Right lobe of liver (tissue), 6 donors: ENCODE data around the gene CHL1. TPM values are rescaled to one million over a fixed set of nuclear protein-coding genes. Genes with fewer than 3 reads are reported as not detected.

ENCODE experiments used
- ATAC-seq, 4 donors: fragments of 200-7000 bp; cut with Tn5 transposase; one replicate each; pipeline ENCODE4 v1.9.1; 2020; ENCODE audit warnings: mild to moderate bottlenecking in 4 of 4, moderate library complexity in 4 of 4
- DNase-seq, 3 donors: peaks; one replicate each; pipeline ENCODE4 v3.0.0-alpha.2; 2020
- H3K27ac ChIP-seq, 3 donors: fragments of 200-600 bp; one replicate each; pipeline ENCODE4 v1.8.0; 2022
- H3K27me3 ChIP-seq, 2 donors: fragments of 200-600 bp; one replicate each; pipeline ENCODE4 v1.8.0; 2022
- H3K36me3 ChIP-seq, 4 donors: fragments of 200-600 bp; sonication (generic) in 1 of 4; one replicate each; pipeline versions ENCODE4 v1.5.1 to v1.8.0; 2017 to 2022; ENCODE audit warnings: control low read depth in 1 of 4
- H3K4me1 ChIP-seq, 4 donors: fragments of 200-600 bp; sonication (generic) in 1 of 4; one replicate each; pipeline versions ENCODE4 v1.5.1 to v1.8.0; 2017 to 2022; ENCODE audit warnings: control low read depth in 1 of 4
- H3K4me3 ChIP-seq, 3 donors: fragments of 200-600 bp; one replicate each; pipeline ENCODE4 v1.8.0; 2022
- H3K9me3 ChIP-seq, 4 donors: fragments of 200-600 bp; sonication (generic) in 1 of 4; one replicate each; pipeline versions ENCODE4 v1.5.1 to v1.8.0; 2017 to 2022; ENCODE audit warnings: control low read depth in 1 of 4
- POLR2A ChIP-seq: fragments of 450-650 bp; IDR thresholded peaks from one replicate; pipeline ENCODE4 v1.6.1; 2017; ENCODE audit warnings: antibody characterized with exemption, mild to moderate bottlenecking
- WGBS: methylation state at CpG from one replicate; pipeline ENCODE4 v1.1.6; 2018; ENCODE audit warnings: low coverage, low lambda C conversion rate; ENCODE audit not compliant: insufficient coverage; ENCODE audit errors: missing lambda C conversion rate; 5-methylcytosine and 5-hydroxymethylcytosine counted together
- intact Hi-C, 2 donors: fragments of 100-400 bp; cut with DNase I; formaldehyde crosslinking; loops; one replicate each; pipeline versions ENCODE4 v1.11.2 to v1.14.1; 2022
- total RNA-seq, 6 experiments: library from RNA; depleted of rRNA in 2 of 6; stranded (reverse); fragments of >200 nt in 2 of 6; fragmentation: NEBNext Ultra II Directional in 3 of 6; extraction: Animal tissue kit (Norgen Biotek cat#: 25700) in 3 of 6; gene quantifications; one replicate each; pipeline versions ENCODE4 v1.1.0 to v1.2.4, GENCODE V29; 2016 to 2023
- TF ChIP-seq, protein P1 (sequence below), 4 donors: fragments of 200-600 bp in 3 of 4; fragments of 450-650 bp in 1 of 4; IDR thresholded peaks; one replicate each; pipeline versions ENCODE4 v1.5.1 to v1.8.0; 2016 to 2022; ENCODE audit warnings: antibody characterized with exemption in 4 of 4, mild to moderate bottlenecking in 2 of 4
- donor health status: DM: no; HTN: yes; CAD: no.
- donor health status: DM: no; HTN: no; CAD: no.
- donor health status: DM: no; HTN: no; CAD: no.
- donor health status: DM: no; HTN: yes; CAD: no.
- donor health status: DM: no; HTN: yes; CAD: no.

CHL1 gene
- total RNA-seq, 6 experiments from 2014 or later, result 0.06 to 1.1 (median 0.86) TPM

GRCh38 chr3:166071-166470 lies 30.5 kb upstream of the CHL1 start:
- Histone ChIP-seq H3K4me3 (no peak overlapping the region), H3K27me3 (no peaks in the 10 kb centered on the region), H3K4me1 (no peaks in the 10 kb centered on the region), H3K36me3 (no peaks in the 10 kb centered on the region), H3K27ac (no peak overlapping the region), H3K9me3 (no peaks in the 10 kb centered on the region)
- ATAC-seq, result no peak
- DNase-seq, result no peak
- intact Hi-C loops, result no loop called here
- TF ChIP-seq POLR2A, result no peak
- TF ChIP-seq, protein P1, sequence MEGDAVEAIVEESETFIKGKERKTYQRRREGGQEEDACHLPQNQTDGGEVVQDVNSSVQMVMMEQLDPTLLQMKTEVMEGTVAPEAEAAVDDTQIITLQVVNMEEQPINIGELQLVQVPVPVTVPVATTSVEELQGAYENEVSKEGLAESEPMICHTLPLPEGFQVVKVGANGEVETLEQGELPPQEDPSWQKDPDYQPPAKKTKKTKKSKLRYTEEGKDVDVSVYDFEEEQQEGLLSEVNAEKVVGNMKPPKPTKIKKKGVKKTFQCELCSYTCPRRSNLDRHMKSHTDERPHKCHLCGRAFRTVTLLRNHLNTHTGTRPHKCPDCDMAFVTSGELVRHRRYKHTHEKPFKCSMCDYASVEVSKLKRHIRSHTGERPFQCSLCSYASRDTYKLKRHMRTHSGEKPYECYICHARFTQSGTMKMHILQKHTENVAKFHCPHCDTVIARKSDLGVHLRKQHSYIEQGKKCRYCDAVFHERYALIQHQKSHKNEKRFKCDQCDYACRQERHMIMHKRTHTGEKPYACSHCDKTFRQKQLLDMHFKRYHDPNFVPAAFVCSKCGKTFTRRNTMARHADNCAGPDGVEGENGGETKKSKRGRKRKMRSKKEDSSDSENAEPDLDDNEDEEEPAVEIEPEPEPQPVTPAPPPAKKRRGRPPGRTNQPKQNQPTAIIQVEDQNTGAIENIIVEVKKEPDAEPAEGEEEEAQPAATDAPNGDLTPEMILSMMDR (IDR thresholded peaks at IDR 0.05), result no peak

DNA sequence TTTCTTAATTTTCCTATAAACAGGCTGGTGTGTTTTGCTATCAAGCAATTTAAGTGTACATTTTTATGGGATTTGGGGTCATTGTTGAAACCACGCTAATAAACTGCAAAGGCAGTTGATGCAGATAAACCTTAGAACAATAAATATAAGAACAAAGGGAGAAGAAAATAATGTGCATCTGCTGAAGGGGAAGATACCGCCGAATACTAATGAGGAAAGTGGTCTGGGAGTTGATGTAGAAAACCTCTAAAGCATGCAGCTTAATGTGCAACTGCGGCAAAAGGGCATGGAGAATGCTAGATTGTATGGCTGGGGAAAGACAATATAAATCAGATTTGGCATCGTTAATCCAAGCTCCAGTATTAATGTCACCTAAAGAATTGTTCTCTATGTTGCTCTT lies 29.8 kb upstream of the CHL1 start:
- WGBS, result 65% methylated on average over 5 of the region's 5 CpGs
- H3K36me3 ChIP-seq, result no peaks in the 10 kb centered on the region
- H3K27ac ChIP-seq, result no peak overlapping the region
- no peak overlapping the region for H3K4me3 ChIP-seq
- H3K27me3 ChIP-seq, result no peaks in the 10 kb centered on the region
- intact Hi-C loops, result no loop called here
- H3K4me1 ChIP-seq, result no peaks in the 10 kb centered on the region
- ATAC-seq (no peak), DNase-seq (no peak)
- H3K9me3 ChIP-seq, result no peaks in the 10 kb centered on the region
- TF ChIP-seq, protein P1 (IDR thresholded peaks at IDR 0.05), result no peak
- TF ChIP-seq POLR2A, result no peak

DNA sequence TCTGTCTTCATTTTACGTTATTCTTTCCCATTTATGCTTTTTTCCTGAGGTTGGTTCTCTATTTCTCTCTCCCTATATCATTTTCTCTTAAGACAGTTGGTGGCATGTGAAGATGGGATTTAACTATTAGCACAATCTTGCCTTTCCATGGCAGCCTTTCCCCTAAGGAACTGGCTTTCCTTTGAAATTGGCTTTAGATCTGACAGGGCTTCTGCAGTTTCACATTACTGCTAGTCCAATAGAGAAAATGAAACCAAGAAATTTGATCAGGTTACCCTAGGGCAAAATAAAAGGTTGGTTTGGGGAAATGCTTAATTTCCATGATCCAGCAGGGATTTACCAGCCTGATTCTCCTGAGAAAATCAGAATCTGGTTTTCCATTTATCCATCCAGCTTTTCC lies 22.7 kb upstream of the CHL1 start:
- Histone ChIP-seq H3K9me3 (no peaks in the 10 kb centered on the region), H3K4me1 (no peaks in the 10 kb centered on the region), H3K36me3 (no peaks in the 10 kb centered on the region), H3K27ac (no peak overlapping the region), H3K27me3 (no peaks in the 10 kb centered on the region), H3K4me3 (no peak overlapping the region)
- ATAC-seq, result peak in 3 of 4 donors; percentile 35 to 56 (median 52)
- no peak for TF ChIP-seq POLR2A
- TF ChIP-seq, protein P1 (IDR thresholded peaks at IDR 0.05), result no peak
- DNase-seq, result no peak
- intact Hi-C loops, result no loop called here
- 25% methylated on average over 1 of the region's 1 CpG for WGBS

- Histone ChIP-seq H3K27me3 (no peaks in the 10 kb centered on the region), H3K36me3 (no peaks in the 10 kb centered on the region), H3K4me3 (no peak overlapping the region), H3K4me1 (no peaks in the 10 kb centered on the region), H3K27ac (no peak overlapping the region), H3K9me3 (no peaks in the 10 kb centered on the region)
- TF ChIP-seq, protein P1 (IDR thresholded peaks at IDR 0.05), result no peak
- TF ChIP-seq POLR2A, result no peak
- 42% methylated on average over 3 of the region's 3 CpGs for WGBS
- ATAC-seq (no peak), DNase-seq (no peak)
- intact Hi-C loops, result no loop called here
Observed at GRCh38 chr3:184976-185375, 11.6 kb upstream of the CHL1 start.
